HL-60/S4 (cell line): ENCODE results near the gene RAB4A.
"Not testable (repeated sequence)": the region's sequence is repeated elsewhere in the genome, so short reads cannot be mapped to it uniquely, and the experiment has no call there.

Experiments used
- in situ Hi-C: fragments of 300-500 bp; cut with MboI; formaldehyde crosslinking; loops from 2 replicates; pipeline ENCODE4 v1.14.3; 2022; ENCODE audit warnings: low sequenced_read_pairs

RAB4A gene

DNA sequence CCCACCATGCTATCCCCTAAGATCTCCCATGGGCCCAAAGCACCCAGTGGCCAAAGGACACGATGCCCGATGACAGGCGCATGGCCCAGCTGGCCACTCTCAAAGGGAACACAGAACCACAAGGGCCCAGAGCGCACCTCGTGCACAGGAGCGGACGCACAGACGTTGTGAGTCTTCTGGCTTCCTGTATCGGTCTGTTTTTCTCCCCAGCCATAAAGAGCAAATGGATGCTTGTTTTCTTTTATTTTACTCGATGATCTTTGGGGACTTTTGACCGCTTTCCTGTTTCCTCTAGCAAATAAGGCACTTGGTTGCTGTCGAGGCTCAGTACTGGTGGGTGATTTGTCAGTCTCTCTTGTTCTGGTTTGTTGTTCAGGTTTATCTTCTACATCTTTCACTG is 55.7 kb downstream of the RAB4A start:
- in situ Hi-C loops, result no loop called here

DNA sequence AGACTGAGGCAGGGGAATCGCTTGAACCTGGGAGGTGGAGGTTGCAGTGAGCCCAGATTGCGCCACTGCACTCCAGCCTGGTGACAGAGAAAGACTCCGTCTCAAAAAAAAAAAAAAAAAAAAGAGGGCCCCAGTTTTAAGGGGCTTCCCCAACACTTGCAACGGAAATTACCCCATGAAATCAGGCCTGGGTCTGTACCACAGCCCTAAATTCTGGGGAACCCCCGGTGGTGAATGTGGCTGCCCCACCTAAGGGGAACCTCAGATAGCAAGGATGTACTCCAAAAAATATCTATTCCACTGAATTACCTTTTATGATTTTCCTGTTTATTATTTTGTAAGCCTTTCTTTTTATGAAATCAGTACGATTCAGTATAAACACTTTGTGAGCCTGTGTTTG is 56.9 kb downstream of the RAB4A start:
- in situ Hi-C loops, result not testable (repeated sequence)

DNA sequence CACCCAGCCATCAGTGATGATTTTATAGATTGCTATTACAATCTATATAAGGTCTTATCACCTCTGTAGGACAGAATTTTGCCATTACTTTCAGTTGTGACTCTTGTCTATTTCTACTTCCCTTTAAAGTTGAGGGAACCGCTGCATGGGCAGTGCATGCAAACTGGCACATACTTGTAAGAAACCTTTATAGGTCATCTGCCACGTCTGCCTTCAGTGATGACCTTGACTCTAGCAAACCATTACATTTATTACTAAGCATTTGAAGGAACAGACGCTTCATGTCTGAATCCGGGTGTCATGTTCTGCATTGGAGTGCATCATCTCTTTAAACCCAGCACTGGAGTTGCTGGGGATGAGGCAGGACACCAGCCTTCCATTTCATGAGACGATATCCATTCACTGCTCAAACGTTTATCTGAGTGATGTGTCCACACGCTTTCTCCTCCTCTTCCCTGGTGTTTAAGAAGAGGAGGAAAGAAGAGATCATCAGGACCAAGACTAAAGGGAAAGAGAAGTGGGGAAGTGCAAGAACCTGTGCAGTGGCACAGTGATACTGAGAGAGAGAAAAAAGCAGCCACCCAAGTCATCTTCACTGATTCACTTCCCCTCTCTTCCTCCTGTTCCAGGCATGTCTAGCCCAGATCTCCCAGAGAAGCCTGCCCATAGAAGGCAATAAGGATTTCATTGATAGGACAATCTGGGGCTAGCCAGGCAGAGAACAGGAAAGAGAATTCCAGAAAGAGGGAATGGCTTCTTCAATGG is 57.9 kb downstream of the RAB4A start:
- in situ Hi-C loops, result no loop called here

DNA sequence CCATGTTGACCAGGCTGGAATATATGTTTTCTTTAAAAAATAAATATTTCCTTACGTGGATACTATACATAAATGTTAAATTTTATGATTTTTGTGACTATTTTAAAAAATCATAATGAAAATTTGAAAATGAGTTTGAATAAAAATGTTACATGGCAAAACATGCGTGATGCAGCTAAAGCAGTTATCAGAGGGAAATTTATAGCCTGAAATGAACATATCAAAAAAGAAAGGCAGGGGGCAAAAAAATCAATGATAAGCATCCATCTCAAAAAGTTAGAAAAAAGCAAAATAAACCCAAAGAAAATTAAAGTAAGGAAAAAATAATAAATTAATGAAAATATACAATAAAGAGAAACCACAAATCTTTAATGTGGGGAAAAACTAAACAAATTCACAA is 63.4 kb downstream of the RAB4A start:
- in situ Hi-C loops, result no loop called here

DNA sequence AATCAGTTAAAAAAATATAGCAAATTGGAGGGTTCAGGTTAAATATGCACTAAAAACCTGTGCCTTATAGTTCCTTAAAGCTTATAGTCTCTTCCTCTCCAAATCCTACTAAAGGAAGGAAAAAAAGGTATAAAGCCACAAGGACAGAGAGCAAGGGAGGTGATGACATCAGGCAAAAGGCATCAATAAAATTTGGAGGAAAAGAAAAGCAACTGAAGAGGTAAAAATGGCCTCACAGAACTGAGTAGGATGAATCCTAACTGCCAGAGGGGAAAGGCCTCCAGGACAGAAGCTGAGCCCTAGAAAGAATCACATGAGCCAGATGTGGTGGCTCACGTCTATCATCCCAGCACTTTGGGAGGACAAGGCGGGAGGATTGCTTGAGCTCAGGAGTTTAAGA is 63.8 kb downstream of the RAB4A start:
- in situ Hi-C loops, result no loop called here

DNA sequence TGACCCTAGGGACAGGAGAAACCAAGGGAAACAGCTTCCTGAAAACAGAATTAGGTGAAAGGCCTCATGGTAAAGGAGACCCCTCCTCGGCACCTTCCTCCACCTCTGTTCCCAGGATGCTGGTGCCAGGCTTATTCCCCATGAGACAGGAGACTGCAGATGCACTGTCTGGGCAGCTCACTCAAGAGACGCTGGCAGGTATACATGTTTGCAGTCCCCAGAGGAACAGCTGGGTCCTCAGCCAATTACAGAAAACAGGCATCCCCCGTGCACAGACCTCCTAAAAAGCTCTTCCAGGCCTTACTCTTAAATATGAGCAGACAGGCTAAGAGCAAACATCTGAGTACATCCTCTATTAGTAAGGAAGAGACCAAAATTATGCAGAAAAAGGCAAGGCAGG is 65.4 kb downstream of the RAB4A start:
- in situ Hi-C loops, result no loop called here

DNA sequence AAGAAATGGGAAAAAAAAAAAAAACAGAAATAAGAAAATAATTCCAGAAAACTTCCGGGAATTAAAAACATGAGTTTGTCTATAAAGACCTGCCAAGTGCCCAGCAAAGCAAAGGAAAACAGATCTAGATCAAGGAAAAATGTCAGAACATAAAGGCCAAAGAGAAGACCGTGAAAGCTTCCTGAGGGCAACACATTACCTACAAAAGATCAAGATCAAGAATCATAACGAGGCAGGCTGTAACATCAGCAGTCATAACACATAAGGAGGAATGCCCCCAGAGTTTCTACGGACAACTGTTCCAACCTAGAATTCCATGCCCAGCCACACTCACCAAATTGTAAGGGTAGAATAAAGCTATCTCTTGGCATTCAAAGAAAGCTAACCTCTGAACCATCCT is 68.2 kb downstream of the RAB4A start:
- in situ Hi-C loops, result no loop called here

DNA sequence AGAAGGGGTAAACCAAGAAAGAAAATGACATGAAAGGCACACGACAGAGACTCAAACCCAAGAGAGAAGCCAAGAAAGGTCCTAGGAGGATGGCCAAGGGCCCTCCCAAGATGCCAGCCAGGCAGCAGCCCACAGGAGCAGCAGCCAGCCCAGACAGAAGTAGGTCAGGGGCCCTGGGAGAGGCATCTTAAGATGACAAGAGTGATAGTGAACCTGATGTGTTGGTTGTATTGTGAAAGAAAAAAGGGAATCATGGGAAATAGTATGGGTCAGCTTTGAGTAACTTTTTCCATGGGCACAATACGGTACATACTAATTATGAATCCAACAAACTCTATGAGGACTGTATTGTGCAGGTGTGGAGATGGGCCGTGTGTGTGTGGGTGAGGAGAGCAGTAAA is 68.6 kb downstream of the RAB4A start:
- in situ Hi-C loops, result no loop called here

DNA sequence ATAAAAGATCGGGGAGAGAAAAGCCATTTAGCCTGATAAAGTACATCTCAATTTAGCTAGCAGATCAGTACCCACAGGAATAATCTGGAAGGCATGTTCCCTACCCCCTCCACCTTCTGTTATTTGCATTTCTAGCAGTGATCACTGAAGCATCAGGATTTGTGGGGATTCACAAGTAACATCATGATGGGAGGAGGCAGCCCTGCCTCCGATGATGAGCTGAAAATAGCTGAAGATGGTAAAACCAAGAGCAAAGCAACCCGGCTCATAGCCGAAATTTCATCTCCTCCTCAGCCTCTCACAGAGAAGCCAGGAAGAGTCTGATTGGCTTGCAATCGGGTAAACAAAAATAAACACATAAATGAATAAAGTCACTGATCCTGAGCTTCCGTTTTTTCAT is 69.6 kb downstream of the RAB4A start:
- in situ Hi-C loops, result no loop called here

DNA sequence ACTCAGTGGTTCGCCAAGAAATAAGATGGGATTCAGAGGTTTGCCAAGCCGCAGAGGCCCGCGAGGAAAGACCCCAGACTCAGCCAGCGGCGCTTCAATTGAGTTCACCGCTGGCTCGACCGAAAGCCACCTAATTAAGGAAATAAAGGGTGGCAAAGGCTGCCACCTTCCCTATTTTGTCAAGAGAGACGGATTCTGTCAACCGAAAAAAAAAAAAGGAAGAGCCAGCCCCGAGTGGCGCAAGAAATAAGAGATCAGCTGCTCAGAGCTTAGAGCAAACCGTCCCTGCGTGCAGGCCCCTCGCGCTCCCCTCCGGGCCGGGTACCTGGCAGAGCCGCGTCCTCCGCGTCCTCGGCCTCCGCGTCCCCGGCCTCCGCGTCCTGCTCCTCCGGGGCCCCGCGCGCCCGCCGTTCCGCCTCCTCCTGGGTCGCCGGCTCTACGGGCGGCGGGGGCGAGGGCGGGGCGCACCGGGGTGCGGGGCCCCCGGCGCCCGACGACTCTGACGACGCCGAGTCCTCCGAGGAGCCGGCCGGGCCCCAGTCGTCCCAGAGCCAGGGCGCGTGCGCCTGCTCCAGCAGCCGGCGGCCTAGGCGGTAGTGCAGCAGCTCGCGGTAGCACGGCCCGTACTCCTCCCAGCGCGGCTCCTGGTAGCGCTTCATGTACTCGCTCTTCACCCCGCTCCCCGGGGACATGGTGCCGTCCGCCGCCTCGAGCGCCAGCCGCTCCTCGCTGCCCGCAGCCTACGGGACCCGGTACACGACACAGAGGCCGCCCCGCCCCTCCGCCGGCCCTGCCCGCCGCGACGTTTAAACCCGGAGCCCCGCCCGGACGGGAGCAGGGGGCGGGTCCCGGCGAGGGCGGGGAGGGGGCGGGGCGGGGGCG is 71.1 kb downstream of the RAB4A start:
- in situ Hi-C loops, result no loop called here

DNA sequence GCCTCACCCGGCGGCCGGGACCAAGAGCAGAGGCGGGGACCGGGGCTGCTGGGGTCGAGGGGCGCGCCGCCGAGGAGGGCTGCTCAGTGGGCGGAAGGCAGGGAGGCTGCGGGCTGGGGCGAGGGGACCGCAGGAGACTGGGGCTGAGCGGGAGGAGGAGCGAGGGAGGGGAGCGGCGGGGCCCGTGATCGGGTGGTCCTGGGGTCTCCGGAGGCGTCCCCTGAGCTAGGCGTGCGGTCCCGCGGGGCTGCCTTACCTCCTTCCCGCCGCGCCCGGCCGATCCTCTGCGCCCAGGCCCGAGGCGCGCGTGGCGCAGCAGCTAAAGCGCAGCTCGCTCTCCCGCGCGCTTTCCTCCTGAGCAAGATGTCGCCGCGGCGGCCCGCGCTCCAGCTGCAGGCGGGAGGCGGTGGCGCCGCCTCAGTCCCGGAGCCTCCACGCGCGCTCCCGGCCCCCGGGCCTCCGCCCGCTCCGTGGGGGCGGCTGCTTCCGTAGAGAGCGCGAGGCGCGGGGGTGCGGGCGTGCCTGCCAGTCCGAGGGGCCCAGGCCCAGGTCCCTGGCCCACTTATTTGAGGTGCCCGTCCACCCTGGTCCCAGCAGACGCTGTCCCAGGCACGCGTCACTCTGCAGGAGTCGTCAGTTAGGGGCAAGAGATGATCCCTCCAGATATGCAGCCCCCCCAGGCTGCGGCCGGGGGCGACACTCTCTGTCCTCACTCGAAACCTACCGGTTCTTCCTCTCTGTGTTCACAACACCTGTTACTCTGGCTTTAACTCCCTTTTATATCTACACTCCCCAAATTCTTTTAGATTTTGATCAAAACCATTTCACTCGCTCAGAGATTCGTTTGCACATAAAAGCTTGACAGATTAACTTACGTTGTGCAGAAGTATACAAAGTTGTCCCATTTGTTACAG is 72.0 kb downstream of the RAB4A start, which contains the start of gene CCSAP:
TSS of gene CCSAP (minus strand) at position 392 of the 914 bp plus-strand sequence. CDS start 582 bp downstream, outside the sequence.
- in situ Hi-C loops, result no loop called here

DNA sequence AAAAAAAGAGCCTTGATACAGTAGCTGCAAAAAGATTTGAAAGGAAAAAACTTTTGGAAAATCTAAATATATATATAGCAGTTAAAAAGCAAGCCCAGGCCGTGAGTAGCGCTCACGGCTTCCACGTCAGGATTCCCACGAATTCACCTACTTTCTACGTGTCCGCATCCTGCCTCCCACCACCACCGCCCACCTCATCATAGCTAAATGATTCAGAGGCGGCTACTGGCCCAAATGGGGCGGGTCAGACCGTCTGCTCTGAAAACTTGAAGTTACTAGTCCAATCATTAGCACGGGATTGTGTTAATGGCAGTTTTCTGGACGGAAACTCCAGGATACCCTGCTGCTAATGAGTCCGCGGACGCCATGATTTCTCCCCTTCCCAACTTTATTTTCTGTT is 73.2 kb downstream of the RAB4A start:
- in situ Hi-C loops, result no loop called here

DNA sequence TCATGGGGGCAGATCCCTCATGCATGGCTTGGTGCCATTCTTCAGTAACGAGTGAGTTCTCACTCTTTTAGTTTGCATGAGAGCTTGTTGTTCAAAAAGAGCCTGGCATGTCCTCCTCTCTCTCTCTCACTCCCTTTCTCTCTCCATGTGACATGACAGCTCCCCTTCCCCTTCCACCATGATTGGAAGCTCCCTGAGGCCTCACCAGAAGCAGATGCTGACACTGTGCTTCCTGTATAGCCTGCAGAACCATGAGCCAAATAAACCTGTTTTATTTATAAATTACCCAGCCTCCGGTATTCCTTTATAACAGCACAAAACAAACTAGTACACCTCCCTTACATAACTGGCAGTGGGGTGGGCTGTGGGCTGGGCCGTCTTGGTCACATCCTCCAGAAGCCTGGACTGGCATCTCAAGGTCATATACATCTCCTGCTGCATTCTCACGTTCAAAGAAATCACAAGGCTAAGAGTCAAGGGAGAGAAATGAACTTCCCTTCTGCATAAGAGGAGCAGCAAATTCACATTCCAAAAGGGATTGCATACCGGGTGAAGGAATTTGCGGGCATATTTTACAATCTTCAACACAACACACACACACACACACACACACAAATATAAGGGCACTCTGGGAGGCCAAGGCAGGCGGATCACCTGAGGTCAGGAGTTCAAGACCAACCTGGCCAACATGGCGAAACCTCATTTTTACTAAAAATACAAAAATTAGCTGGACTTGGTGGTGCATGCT is 74.2 kb downstream of the RAB4A start:
- in situ Hi-C loops, result no loop called here

DNA sequence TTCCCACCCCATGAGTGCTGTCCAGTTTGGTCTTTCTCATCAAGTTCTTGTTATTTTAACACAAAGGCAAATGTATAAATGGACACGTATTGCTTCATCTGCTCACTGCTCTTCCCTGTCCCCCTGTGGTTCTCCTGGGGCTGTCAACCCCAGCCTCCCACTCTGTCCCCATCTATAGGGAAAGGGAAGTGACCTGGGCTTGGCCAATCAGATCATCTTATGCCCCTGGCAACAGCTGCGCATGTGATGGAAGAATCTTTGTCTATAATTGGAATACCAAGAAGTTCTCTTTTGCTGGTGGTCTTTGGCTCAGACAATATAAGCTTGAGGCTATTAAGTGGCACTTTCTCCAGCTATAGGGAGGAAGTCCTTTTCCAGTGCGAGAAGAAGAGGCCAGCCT is 76.6 kb downstream of the RAB4A start:
- in situ Hi-C loops, result no loop called here

DNA sequence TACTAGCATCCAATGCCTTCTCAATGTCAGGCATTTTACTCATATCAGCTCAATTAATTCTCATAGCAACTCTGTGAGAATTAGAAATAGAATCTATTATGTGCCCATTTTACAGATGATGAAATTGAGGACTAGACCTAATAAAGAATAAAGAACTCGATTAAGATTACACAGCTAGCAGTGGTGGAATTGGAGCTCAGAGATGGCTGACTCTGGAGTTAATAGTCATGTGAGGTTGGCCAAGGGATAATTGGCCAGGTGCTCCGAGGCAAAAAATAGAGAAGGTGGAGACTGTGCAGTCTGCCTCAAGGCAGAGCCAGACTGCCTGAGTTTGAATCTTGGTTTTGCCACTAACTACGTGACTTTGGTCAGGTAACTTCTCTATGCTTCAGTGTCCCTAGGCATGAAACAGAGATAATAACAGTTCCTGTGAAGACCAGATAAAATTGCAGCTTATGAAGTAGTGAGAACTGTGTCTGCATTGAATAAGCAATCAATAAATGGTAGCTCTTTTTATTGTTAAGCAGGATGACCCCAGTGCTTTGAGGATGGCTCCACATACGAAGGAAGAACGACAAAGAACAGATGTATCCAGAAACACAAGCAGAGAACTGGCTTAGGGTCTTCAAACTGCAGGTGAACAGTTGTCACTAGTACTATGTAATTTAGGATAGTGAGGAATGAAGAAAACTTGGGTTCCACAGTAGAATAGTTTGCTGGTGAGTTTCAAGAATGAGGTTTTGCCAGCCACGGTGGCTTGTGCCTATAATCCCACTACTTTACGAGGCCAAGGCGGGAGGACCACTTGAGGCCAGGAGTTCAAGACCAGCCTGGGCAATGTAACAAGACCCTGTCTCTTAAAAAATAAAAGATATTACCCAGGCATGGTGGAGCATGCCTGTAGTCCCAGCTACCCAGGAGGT is 78.8 kb downstream of the RAB4A start:
- in situ Hi-C loops, result no loop called here

DNA sequence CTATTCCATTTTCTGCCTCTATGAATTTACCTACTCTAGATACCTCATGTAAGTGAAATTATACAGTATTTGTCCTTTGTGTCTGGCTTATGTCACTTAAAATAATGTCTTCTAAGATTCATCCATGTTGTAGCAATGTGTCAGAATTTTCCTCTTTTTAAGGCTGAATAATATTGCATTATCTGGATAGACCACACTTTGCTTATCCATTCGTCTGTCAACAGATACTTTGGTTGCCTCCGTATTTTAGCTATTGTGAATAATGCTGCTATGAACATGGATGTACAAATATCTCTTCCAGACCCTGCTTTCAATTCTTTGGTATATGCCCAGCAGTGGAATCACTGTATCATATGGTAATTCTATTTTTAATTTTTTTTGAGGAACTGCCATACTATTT is 82.1 kb downstream of the RAB4A start:
- in situ Hi-C loops, result no loop called here

DNA sequence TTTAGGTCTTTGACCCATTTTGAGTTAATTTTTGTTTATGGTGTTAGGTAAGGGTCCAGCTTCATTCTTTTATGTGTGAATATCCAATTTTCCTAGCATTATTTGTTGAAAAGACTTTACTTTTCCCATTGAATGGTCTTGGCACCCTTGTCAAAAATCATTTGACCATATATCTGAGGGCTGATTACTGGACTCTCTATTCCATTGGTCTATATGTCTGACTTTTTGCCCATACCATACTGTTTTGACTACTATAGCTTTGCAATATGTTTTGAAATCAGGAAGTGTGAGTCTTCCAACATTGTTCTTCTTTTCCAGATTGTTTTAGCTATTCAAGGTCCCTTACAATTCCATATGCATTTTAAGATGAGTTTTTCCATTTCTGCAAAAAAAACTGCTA is 83.3 kb downstream of the RAB4A start:
- in situ Hi-C loops, result no loop called here
